GM18951 (cell line): ENCODE measurements around the gene DRC3.

Experiments used
- POLR2A ChIP-seq: IDR thresholded peaks from 4 replicates; pipeline ENCODE4 v1.6.1; 2011; ENCODE audit warnings: mild to moderate bottlenecking; ENCODE audit not compliant: insufficient read length, insufficient read depth; ENCODE audit errors: extremely low read depth
- in situ Hi-C: fragments of 300-500 bp; cut with MboI; formaldehyde crosslinking; loops from one replicate; pipeline ENCODE4 v1.12.0; 2022; ENCODE audit warnings: low sequenced_read_pairs, mixed read lengths, inconsistent platforms; ENCODE audit not compliant: unreplicated experiment

Gene DRC3

DNA sequence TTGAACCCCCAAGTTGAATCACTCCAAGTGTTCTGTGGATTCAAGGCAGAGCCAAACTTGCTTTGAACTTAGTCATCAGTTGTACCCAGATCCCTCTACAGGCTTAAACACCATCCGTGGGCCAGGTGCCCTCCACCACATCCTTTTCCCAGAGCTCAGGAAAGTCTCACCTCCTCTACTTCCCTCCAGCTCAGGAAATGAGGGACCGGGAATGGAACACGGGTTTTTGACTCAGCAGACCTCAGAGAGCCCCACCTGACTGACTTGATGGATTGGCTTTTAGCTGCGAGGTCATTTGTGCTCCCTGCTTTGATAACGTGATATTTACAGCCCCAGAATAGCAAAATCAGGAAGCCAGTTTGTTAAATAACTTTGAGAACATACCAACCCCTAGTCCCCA lies 86.6 kb downstream of the DRC3 start:
- no peak for TF ChIP-seq POLR2A
- in situ Hi-C loops = no loop called here

DNA sequence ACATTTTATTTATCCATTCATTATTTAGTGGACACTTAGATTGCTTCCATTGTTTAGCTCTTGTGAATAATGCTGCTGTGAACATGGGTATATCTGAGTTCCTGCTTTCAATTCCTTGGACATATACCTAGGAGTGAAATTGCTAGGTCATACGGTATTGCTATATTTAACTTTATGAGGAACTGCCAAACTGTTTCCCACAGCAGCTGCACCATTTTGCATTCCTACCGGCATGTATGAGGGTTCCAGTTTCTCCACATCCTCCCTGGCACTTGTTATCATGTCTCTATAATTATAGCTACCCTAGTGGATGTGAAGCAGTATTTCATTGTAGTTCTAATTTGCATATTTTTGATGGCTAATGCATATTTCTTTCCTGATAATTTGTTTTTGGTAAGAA lies 91.4 kb downstream of the DRC3 start:
- in situ Hi-C loops = no loop called here
- no peak for TF ChIP-seq POLR2A

DNA sequence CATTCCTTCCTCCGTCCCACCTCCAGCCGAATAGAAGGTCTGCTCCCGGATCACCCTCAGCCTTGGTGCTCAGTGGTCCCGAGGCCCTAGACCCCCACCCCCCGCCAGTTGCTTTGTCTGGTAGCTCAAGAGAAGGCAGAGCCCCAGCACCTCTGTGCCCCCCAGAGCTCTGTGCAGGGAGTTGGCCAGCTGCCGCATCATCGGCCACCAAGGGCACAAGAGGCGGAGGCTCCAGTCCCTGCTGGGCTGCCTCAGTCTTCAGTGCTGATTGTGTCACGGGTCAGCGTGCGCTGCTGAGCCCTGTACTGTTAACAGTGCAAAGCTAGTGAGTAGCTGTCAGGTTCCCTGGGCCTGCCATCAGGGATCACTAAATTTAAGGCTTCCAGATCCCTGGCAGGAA lies 92.9 kb downstream of the DRC3 start:
- no peak for TF ChIP-seq POLR2A
- in situ Hi-C loops = no loop called here
